Parathyroid adenoma (tissue), 2 donors: ENCODE measurements around the gene BRI3.

ENCODE experiments used
- H2AFZ ChIP-seq: fragments of 300-600 bp; sonication (generic); one replicate; pipeline ENCODE4 v1.7.0; 2017; ENCODE audit warnings: antibody characterized with exemption, mild to moderate bottlenecking
- H3K27ac ChIP-seq: fragments of 300-600 bp; sonication (generic); one replicate; pipeline ENCODE4 v1.7.0; 2017
- H3K27me3 ChIP-seq: fragments of 300-600 bp; sonication (generic); one replicate; pipeline ENCODE4 v1.7.0; 2017; ENCODE audit warnings: low read length; ENCODE audit not compliant: control insufficient read depth, insufficient read depth
- H3K36me3 ChIP-seq: fragments of 300-600 bp; sonication (generic); one replicate; pipeline ENCODE4 v1.7.0; 2017; ENCODE audit warnings: low read length; ENCODE audit not compliant: control insufficient read depth, insufficient read depth
- H3K4me1 ChIP-seq: fragments of 300-600 bp; sonication (generic); one replicate; pipeline ENCODE4 v1.7.0; 2017; ENCODE audit warnings: control low read depth
- H3K4me2 ChIP-seq: fragments of 300-600 bp; sonication (generic); one replicate; pipeline ENCODE4 v1.7.0; 2017; ENCODE audit warnings: low read length
- H3K4me3 ChIP-seq: fragments of 300-600 bp; sonication (generic); one replicate; pipeline ENCODE4 v1.7.0; 2017; ENCODE audit warnings: low read depth, low read length
- H3K79me2 ChIP-seq: fragments of 300-600 bp; sonication (generic); one replicate; pipeline ENCODE4 v1.7.0; 2017; ENCODE audit warnings: control low read depth
- H3K9ac ChIP-seq: fragments of 300-600 bp; sonication (generic); one replicate; pipeline ENCODE4 v1.7.0; 2017; ENCODE audit warnings: mild to moderate bottlenecking
- H3K9me3 ChIP-seq: fragments of 300-600 bp; sonication (generic); one replicate; pipeline ENCODE4 v1.7.0; 2017; ENCODE audit warnings: low read length; ENCODE audit not compliant: control insufficient read depth
- CTCF ChIP-seq: fragments of 300-600 bp; sonication (generic); IDR thresholded peaks from one replicate; pipeline ENCODE4 v1.7.0; 2017; ENCODE audit warnings: antibody characterized with exemption, mild to moderate bottlenecking
- donor health status: primary hyperparathyroidism.

The BRI3 gene

GRCh38 chr7:98293265-98293664, 11.8 kb downstream of the BRI3 start:
- Histone ChIP-seq H3K4me2 (no peak overlapping the region), H3K27ac (no peak overlapping the region), H3K79me2 (no peaks in the 10 kb centered on the region), H3K27me3 (no peaks in the 10 kb centered on the region), H3K9ac (no peak overlapping the region), H3K9me3 (no peaks in the 10 kb centered on the region), H3K4me3 (no peak overlapping the region), H3K4me1 (no peaks in the 10 kb centered on the region), H3K36me3 (no peaks in the 10 kb centered on the region), H2AFZ (no peak overlapping the region)
- no peak for TF ChIP-seq CTCF

GRCh38 chr7:98293746-98294145, 12.3 kb downstream of the BRI3 start:
- Histone ChIP-seq H3K4me3 (no peak overlapping the region), H3K4me2 (no peak overlapping the region), H3K9me3 (no peaks in the 10 kb centered on the region), H3K36me3 (no peaks in the 10 kb centered on the region), H3K4me1 (no peaks in the 10 kb centered on the region), H2AFZ (no peak overlapping the region), H3K9ac (no peak overlapping the region), H3K27ac (no peak overlapping the region), H3K79me2 (no peaks in the 10 kb centered on the region), H3K27me3 (no peaks in the 10 kb centered on the region)
- no peak for TF ChIP-seq CTCF

GRCh38 chr7:98294326-98294725, 12.8 kb downstream of the BRI3 start:
- no peak overlapping the region for H2AFZ ChIP-seq
- no peak overlapping the region for H3K4me3 ChIP-seq
- no peaks in the 10 kb centered on the region for H3K36me3 ChIP-seq
- TF ChIP-seq CTCF, result no peak
- no peaks in the 10 kb centered on the region for H3K9me3 ChIP-seq
- H3K4me1 ChIP-seq, result no peaks in the 10 kb centered on the region
- H3K79me2 ChIP-seq, result no peaks in the 10 kb centered on the region
- no peaks in the 10 kb centered on the region for H3K27me3 ChIP-seq
- no peak overlapping the region for H3K27ac ChIP-seq
- H3K4me2 ChIP-seq, result no peak overlapping the region
- H3K9ac ChIP-seq, result no peak overlapping the region

GRCh38 chr7:98294798-98295382, 13.4 kb downstream of the BRI3 start:
- Histone ChIP-seq H3K4me3 (no peak overlapping the region), H3K36me3 (no peaks in the 10 kb centered on the region), H3K9ac (no peak overlapping the region), H3K9me3 (no peaks in the 10 kb centered on the region), H3K27ac (no peak overlapping the region), H3K79me2 (no peaks in the 10 kb centered on the region), H3K4me1 (no peaks in the 10 kb centered on the region), H3K4me2 (no peak overlapping the region), H3K27me3 (no peaks in the 10 kb centered on the region), H2AFZ (no peak overlapping the region)
- peak; percentile 68 for TF ChIP-seq CTCF

GRCh38 chr7:98295467-98296192, 14.1 kb downstream of the BRI3 start:
- Histone ChIP-seq H3K9ac (no peak overlapping the region), H3K4me1 (no peaks in the 10 kb centered on the region), H3K79me2 (no peaks in the 10 kb centered on the region), H3K27me3 (no peaks in the 10 kb centered on the region), H3K9me3 (no peaks in the 10 kb centered on the region), H3K27ac (no peak overlapping the region), H3K36me3 (no peaks in the 10 kb centered on the region), H2AFZ (no peak overlapping the region), H3K4me3 (no peak overlapping the region), H3K4me2 (no peak overlapping the region)
- no peak for TF ChIP-seq CTCF
